GM19240 (cell line): ENCODE measurements around the gene MDFI.

Experiments used
- DNase-seq: peaks from one replicate; pipeline ENCODE4 v3.0.0; 2011; ENCODE audit warnings: low spot score; ENCODE audit not compliant: insufficient read length

The MDFI gene, protein sequence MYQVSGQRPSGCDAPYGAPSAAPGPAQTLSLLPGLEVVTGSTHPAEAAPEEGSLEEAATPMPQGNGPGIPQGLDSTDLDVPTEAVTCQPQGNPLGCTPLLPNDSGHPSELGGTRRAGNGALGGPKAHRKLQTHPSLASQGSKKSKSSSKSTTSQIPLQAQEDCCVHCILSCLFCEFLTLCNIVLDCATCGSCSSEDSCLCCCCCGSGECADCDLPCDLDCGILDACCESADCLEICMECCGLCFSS

DNA sequence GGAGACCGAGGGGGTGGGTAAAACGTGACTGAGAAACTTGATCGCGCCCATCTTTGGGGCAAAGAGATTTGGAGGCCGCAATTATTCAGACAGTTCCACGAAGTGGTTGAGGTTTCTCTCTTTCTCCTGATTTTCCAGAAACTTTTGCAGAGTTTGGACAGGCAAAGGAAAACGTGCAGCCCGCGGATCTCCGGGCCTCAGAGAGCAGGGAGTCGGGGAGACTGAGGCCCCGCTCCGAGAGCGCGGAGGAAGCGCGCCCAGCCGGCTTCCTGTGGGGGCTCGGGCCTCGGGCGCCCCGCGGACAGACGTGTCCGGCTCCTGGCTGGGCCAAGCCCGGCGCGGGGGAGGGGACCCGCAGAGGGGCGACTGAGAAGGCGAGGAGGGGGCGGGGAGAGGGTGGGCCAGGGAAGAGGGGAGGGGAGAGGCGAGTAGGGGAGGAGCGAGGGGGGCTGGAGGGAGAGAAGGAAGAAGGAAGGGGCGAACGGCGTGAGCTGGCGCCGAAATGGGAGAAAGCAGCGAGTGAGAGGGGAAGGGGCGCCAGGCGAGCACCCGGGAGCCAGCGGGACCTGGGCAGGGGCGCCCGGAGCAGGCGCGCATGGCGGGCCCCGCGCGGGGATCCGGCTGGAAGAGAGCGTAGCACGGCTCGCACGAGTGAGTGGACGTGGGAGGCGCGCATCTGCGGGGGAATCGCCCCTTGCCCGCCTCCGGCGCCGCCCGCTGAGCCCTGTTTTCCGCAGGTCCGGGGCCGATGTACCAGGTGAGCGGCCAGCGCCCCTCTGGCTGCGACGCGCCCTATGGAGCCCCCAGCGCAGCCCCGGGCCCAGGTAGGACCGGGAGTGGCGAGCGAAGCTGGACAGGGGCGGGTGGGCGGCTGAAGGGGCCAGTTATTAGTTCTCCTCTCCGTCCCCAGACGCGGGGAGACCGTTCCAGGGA lies at the start of gene MDFI:
Gene MDFI, plus strand, starts transcription at position 467 of the 933 bp plus-strand sequence. Its CDS starts 282 bp downstream, at position 749.
- no peak for DNase-seq

DNA sequence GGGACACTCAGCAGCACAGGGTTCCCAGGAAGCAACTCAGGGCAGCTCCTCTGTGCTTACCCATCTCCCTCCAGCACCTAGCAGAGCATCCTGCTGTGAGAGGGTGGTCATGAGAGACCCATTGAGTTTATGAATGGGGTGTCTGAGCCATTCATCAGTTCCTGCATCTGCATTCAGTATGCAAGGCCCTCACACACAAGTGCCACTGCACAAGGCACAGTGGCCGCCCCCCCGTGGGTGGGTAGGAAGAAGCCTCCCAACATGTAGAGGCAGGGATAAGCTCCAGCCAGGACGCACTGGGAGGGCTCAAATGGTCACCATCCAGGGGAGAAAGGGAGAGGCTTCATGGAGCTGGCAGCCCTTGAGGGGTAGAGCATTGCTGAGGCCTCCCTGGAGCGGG lies 49.0 kb upstream of the MDFI start:
- no peak for DNase-seq

DNA sequence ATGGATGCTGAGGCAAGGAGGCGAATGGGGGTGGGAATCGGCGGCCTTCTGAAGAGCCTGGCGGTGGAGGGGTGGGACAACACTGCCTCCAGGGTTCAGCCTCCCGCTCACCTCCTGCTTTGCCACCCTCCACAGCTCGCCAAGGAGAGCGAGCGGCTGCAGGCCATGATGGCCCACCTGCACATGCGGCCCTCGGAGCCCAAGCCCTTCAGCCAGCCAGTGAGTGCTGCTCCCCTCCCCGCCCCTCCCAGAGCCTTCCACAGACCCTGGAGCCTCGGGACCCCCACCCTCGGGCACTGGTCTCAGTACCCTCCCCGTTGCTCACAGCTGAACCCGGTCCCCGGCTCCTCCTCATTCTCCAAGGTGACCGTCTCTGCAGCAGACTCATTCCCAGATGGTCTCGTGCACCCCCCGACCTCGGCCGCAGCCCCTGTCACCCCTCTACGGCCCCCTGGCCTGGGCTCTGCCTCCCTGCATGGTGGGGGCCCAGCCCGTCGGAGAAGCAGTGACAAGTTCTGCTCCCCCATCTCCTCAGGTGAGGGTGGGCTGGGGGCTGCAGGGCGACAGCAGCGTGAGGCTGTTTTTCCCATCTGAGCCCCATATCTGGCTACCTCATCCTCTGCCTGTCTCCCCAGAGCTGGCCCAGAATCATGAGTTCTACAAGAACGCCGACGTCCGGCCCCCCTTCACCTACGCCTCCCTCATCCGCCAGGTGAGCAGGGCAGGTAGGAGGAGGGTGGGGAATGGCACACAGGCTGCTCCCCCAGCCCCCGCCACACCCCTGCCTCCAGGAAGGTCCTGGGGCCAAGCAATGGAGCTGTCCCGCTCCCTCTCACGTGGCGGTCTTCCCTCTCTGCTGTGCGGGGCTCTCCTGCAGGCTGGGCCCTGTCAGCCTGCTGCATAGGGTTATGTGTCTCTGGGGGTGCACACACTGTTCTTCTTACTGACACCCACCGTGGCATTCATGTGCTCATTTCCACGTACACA lies 48.3 kb upstream of the MDFI start:
- DNase-seq: no peak

DNA sequence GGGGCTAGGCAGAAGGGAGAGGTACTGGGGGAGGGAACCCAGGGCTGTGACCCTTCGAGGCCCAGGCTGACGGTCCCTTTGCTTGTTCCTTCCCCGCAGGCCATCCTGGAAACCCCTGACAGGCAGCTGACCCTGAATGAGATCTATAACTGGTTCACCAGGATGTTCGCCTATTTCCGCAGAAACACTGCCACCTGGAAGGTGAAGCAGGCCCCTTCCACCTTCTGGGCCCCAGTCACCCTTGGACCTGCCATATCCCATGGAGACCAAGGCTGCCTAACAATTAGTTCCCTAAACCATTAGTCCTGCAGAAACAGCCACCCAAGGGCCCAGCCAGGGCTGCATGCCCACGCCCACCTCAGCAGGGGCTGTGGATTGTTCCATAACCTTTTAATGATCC lies 47.1 kb upstream of the MDFI start:
- DNase-seq: no peak

DNA sequence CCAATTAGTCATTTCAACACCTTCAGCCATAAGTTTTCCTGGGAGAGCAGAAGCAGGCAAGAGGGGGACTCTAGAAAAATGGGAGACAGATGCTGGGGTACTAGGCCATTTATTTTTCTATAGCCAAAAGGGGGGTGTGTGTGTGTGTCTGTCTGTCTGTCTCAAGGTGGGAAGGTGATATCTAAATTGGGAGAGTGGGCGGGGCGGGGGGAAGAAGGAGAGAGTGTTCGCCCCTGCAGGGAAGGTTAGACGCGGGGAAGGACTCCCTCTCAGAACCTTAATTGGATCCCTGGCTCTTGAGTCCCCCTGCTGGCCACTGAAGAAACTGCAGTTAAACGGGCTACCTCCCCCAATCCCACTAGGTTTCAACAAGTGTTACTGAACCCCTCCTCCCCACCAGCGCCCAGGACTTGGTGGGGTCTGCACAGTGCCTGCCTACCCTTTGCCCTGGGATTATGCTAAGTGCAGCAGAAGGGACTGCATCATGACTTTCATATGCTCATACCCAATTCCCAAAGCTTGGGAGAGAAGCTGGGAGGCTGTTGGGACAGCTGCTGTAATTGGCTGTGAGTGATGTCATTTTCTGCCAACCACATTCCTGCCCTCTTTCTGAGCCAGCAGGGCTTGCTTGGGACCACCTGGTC lies 46.3 kb upstream of the MDFI start:
- peak; percentile 96 for DNase-seq

DNA sequence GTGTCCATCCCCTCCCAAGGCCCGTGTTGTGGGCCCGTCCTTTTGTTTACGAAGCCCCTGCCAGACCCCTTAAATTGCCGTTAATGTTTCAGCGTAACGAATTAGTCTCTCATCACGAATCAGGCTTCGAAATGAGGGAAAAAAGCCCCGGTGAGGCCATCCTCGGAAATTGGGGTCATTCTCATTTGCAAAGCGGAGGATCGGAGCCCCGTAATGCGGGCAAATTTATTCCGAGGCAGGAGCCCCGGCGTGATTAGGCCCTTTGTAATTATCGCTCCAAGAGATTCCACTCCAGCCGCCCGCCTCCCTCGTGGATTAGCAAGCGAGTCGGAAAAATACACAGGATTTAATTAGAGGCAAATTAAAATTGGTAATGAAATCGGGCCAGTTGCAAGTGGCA lies 44.9 kb upstream of the MDFI start:
- DNase-seq: no peak

DNA sequence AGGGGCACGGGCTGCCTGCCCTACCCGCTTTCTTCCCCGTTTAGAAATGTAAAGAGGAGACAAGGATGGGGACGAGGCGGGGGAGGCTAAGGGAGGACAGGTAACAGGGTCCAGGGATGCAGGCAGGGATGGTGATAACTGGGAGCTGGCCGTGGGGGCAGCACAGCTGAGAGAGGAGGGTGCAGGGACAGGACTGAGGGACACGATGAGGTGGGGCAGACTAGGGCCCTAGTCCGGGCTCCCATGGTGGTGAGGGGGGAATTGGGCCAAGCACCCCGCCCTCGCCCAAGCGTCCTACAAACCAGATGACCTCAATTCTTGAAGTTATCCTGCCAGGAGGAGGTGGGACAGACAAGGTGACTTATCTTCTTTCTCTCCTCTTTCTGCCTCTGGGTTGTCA lies 44.4 kb upstream of the MDFI start:
- no peak for DNase-seq

DNA sequence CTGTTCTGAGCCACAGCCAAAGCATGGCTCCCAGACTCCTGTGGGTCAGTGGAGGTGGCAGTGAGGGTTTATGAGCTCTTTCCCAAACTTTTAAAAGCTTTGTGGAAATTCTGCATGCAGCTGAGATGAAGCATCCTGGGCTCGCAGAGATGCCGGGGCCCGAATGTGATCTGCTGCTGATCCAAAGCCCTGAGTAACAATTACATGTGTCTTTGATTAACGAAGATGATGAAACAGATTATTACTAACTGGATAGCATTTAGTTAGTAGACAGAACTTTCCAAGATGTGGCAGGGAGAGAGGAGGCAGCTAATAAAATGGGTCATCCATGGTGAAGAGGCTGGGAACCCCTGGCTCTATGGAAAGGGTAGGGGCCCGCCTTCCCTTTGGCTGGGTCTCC lies 43.9 kb upstream of the MDFI start:
- no peak for DNase-seq

DNA sequence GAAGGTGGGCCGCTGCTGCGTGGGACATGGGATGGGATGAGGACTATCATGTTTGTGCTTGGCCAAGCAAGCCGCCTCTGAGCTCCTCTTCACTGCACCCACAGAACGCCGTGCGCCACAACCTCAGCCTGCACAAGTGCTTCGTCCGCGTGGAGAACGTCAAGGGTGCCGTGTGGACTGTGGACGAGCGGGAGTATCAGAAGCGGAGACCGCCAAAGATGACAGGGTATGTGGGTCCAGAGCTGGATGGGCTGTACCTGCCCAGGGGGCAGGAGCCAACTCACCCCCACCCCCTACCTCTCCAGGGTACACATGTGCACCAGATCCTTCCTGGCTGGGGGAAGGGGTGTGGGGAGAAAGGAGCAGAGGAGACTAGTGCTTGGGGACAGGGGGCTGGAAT lies 43.5 kb upstream of the MDFI start:
- no peak for DNase-seq

DNA sequence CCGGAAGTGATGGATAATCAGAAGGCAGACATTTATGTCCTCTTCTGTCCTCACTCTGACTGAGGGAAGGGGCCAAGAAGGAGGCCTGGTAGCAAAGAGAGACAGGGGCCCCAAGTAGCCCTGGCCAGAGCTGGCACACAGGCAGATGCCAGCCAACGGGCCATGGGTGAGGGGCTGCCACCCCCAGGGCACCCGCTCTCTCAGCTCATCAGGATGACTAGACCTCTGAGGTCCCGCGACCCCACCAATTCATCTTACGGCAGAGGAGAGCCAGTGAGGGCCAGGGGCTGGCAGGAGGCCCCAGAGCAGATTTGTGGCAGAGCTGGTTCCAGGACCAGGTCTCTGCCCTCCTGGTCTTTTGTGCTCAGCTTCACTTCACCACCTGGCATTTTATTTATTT lies 43.1 kb upstream of the MDFI start:
- DNase-seq: no peak

DNA sequence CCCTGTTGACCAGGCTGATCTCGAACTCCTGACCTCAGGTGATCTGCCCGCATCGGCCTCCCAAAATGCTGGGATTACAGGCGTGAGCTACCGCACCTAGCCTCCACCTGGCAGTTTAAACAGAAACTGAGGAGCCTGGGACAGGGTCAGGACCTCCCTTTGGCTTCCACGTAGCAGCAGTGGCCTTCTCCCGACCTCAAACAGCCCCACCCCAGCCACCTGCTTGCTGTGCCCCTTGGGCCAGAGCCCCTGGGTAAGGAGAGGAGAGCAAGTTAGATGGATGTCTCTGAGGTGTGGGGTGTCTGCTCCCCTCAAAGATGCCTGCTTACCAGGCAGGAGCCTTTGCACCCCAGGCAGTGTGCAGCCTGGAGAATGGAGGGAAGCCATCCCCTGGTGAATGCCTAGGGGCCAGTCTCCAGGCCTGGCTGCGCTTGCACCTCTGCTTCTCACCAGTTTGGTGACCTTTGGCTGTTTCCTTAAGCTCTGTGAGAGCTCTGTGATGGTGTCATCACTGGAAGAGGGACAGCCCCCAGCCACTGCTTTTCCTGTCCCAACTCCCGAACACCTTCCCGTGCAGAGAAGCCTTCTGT lies 42.1 kb upstream of the MDFI start:
- no peak for DNase-seq

DNA sequence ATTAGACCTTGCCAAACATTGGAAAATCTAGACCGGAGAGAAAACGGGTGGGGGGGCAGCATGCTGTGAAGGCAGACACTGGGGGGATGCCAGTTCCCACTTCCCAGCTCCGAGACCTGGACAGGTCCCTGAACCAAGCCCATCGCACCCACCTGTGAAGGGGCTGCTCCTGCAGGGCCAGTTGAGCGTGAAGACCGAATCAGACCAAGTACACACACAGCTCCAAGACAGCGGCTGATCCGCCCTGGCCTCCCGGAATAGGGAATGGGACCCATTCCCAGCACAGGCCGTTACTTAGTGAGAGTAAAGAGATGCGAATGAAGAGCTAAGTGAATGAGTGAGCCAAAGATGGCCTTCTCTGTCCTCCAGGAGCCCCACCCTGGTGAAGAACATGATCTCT lies 41.5 kb upstream of the MDFI start:
- DNase-seq: no peak

DNA sequence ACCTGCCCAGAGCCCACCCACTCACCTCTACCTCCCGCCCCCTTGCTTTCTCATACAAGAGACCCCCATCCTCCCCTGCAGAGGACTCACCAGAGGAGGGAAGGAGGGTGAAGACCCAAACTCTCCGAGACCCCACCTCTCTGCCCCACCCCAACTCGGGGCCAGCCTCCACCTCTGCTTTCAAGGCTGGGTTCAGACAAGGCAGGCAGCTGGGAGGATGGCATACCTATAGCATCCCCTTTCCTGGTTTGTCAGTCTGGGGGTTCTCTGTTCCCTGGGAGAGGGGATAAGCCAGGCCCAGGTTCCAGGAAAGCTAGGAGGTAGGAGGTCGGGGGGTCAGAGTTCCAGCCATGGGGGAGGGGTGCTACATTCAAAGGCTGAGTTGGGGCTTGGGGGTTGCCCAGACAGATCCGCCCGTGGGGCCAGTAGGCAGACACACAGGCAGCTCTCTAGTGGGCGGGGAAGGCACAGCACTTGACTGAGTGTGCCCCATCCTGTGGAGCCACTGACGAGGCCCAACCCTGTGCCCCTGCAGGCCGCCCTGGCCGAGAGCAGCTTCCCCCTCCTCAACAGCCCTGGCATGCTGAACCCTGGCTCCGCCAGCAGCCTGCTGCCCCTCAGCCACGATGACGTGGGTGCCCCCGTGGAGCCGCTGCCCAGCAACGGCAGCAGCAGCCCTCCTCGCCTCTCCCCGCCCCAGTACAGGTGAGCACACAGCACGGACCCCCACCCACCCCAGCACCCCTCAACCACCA lies 40.8 kb upstream of the MDFI start:
- no peak for DNase-seq

DNA sequence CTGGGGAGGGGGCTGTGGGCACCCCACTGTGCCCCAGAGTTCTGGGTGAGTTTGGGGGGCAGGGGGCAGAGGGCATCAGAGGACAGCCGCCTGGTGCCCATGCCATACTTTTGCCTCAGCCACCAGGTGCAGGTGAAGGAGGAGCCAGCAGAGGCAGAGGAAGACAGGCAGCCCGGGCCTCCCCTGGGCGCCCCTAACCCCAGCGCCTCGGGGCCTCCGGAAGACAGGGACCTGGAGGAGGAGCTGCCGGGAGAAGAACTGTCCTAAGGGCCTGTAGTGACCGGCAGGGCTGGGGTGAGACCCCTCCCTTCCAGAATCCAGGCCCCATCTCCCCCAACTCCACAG lies 39.6 kb upstream of the MDFI start:
- no peak for DNase-seq

DNA sequence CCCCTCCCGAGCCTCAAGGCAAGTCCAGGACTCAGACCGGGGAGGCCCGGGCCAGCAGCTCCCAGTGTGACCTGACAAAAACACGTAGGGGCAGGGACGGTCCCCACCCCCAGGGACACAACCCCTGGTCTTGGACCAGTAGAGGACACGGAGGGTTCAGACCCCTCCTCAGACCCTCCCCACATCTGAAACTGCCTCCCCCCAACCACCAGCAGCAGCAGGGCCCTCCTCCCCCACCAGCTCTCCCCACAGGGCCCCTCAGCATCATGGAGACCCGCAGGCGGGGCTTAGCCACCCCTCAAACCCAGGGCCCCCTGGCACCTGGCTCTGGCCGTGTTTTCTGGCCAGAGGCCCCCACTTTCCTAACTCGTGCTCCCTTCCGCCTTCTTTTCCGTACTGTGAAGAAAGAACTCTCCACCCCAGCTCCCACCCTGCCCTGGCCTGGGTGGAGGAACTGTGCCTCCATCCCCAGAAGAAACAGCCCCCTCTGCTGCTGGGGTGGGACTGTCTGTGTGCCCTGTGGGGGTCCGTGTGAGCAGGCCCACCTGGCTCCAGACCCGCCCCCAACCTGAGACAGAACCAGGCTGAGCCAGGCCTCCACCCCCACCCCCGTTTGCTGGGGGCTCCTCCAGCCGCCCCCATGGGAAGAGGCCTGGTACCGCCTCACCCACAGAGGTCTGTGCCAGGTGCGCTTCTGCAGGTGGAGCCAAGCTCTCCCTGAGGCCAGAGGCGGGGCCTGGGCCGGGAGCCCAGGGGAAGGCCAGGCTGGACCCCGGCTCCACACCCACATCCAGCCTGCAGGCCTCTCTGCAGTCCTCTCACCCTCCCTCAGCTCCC lies 39.0 kb upstream of the MDFI start:
- DNase-seq: no peak

DNA sequence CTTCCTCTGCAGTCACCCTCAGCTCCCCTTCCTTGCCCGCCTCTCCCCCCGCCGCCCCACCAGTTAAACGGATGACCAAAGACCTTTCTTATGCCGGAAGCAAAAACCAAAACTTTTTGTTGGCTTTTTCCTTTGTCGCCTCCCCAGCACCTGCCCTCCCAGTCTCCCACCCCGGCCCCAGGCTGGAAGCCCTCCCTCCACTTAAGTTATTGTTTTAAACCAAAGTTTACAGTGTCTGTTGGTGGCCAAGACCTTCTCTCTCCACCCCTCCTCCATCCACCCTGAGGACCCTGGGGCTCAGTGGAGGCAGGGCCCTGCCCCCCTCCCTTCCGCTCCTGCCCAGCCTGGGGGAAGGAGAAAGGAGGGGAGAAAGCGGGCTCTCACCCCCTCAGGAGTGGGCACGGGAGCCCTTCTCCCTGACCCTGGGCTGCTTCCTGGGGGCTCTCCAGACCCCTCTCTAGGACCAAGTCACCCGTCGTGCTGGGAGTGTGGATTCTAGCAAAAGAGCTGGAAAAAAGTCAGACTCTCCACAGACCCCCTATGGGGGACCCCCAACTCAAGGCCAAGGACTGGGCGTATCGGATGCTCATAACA lies 38.3 kb upstream of the MDFI start:
- no peak for DNase-seq

DNA sequence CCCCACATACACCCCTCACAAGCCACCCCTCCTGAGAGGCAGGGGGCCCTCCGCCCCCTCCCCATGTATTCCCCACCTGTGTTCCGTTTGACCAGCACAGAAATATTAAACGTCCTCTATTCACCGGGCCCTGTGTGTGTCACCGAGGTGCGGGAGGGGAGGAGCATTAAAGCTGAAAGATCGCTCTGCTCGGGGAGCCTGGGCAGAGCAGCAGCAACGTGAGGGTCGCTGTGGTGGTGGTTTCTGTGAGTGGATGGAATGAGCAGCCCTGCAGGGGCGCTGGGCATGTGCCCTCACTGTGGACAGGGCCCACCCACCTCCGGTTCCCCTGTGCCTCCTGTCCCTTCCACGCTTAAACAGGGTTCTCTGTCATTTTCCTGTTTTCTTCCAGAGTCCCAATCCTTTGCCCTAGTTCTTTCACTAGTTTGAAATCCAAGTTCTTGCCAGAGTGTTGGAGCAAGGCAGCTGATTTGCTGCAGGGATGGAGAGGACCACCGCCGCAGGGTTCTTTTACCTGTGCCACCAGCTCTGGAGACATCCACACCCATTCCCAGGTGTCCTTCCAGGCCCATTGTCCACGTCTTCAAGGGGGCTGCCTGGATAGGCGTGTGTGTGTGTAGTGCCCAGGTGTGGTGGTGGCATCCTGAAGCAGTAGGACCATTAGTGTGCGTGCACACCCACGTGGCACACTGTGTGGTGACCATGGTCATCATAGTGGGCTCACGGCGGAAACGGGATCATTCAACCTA lies 37.6 kb upstream of the MDFI start:
- no peak for DNase-seq

DNA sequence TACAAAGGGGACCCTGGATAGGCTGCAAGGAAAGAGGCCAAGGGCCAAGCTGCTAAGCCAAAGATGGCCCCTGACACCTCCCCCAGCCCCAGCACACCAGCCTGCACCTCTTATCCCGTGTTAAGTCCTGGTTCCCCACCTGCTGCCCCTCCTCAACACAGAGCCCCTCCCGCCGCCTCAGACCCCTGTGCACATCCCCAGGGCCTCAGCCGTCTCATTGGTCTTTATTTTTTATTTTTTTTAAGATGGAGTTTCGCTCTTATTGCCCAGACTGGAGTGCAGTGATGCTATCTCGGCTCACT lies 37.1 kb upstream of the MDFI start:
- DNase-seq: no peak

DNA sequence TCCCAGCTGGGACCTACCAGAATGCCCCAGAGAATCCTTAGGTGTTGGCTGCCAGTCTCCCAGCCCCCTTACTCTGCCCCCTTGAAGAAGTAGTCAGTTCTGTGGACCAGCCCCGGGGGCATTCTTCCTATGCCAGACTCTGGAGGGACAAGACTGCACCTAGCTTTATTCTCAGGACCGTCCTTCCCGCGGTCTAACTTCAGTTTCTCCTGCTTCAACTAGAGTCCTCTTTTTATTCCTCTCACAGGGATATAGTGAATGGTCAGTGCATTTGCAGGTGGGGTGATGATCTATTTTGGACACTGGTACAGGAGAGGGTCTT lies 35.9 kb upstream of the MDFI start:
- DNase-seq: no peak
